ENCODE data around the gene GARIN3. TPM values are rescaled to one million over a fixed set of nuclear protein-coding genes. Genes with fewer than 3 reads are reported as not detected.

GARIN3 gene
- not detected for total RNA-seq

DNA sequence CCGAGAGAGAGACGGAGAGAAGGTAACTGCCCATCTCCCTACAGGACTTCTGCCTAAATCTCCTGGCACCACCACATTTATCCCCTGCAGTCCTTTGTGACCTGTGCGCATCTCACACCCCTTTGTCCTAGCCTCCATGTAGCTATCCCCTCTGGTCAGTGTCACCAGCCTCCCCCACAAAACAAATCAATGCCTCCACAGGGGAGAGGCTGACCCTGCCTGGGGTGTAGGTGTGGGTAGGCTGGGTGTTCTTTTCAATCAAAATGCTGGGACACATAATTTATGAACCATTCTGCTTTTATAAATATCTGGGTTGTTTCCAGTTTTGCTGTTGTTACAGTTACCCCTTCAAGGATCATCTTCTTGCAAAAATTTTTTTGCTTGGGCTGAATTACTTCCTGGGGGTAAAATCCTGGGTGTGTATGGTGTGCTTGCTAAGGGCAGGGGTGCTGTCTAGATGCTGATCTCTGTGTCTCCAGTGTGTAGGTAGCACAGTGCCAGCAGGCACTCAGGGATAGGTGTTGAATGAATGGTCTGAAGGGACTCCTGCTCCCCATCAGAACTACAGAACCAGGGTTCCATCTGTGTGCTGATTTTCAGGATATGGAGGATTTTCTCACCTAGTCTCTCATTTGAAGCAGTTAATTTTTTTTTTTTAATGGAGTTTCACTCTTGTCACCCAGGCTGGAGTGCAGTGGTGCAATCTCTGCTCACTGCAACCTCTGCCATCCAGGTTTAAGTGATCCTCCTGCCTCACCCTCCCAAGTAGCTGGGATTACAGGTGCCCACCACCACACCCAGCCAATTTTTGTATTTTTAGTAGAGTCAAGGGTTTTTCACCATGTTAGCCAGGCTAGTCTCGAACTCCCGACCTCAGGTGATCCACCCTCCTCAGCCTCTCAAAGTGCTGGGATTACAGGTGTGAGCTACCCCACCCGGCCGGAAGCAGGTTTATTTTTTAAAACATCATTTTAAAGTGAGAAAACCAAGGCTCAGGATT lies at the start of gene GARIN3:
GARIN3 (minus strand) TSS at position 51 of the 1,000 bp plus-strand sequence. CDS start 96 bp downstream, outside the sequence.
- WGBS, 2 donors = 68 to 72% methylated on average over 7 of the region's 7 CpGs
- H3K27ac ChIP-seq = no peak within 1 kb of the TSS
- no peaks in the 10 kb centered on the region for H3K27me3 ChIP-seq
- DNase-seq (no peak), ATAC-seq (no peak)
- H3K36me3 ChIP-seq (replicated peaks in 1 of 2; ENCODE audit: insufficient read depth in 1 of 2, low read depth in 2 of 2) = no peaks in the 10 kb centered on the region
- no peak for TF ChIP-seq POLR2A (IDR thresholded peaks at IDR 0.05)
- TF ChIP-seq, protein P1, sequence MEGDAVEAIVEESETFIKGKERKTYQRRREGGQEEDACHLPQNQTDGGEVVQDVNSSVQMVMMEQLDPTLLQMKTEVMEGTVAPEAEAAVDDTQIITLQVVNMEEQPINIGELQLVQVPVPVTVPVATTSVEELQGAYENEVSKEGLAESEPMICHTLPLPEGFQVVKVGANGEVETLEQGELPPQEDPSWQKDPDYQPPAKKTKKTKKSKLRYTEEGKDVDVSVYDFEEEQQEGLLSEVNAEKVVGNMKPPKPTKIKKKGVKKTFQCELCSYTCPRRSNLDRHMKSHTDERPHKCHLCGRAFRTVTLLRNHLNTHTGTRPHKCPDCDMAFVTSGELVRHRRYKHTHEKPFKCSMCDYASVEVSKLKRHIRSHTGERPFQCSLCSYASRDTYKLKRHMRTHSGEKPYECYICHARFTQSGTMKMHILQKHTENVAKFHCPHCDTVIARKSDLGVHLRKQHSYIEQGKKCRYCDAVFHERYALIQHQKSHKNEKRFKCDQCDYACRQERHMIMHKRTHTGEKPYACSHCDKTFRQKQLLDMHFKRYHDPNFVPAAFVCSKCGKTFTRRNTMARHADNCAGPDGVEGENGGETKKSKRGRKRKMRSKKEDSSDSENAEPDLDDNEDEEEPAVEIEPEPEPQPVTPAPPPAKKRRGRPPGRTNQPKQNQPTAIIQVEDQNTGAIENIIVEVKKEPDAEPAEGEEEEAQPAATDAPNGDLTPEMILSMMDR (IDR thresholded peaks at IDR 0.05) = no peak
- H3K4me3 ChIP-seq = no peak within 1 kb of the TSS
- H3K4me1 ChIP-seq = no peaks in the 10 kb centered on the region
- intact Hi-C loops (cut with DNase I) = no loop called here
- H3K9me3 ChIP-seq = no peaks in the 10 kb centered on the region

DNA sequence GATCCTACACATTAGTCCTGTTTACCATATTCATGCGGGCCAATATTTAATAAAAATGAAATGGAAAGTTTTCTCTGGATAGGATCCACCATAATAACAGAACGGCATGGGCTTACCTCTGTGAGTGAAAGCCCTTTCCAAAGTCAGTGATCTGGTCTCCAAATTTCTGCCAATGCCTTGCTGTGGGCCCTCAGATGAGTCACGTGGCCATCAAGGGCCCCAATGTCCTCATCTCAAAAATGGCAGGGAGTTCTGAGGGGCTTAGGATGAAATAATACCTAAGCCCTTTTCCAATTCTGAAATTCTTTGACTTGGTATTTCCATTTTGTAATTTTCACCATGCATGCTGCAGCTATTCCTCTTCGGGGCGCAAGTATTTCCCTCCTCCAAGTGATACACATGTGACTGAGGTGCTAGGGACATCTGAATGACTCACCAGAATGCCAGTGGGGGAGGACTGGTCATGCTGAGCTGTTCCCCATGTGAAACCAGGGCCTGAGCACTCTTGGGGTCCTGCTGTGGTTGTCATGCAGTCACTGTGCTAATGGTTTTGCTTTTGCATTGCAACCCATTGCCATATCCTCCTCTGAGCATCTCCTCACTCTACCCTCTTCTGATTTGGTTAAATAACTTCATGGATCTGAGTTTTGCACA lies 49.6 kb upstream of the GARIN3 start:
- no peak for ATAC-seq
- intact Hi-C loops (cut with DNase I) = no loop called here
- TF ChIP-seq, protein P1 (IDR thresholded peaks at IDR 0.05) = no peak
- TF ChIP-seq POLR2A (IDR thresholded peaks at IDR 0.05) = no peak
- Histone ChIP-seq H3K27ac (no peak overlapping the region), H3K9me3 (no peaks in the 10 kb centered on the region), H3K4me3 (no peak overlapping the region), H3K27me3 (no peaks in the 10 kb centered on the region), H3K4me1 (no peaks in the 10 kb centered on the region), H3K36me3 (replicated peaks in 1 of 2; ENCODE audit: insufficient read depth in 1 of 2, low read depth in 2 of 2) (no peaks in the 10 kb centered on the region)
- 70 to 75% methylated on average over 5 of the region's 5 CpGs for WGBS, 2 donors
- no peak for DNase-seq

DNA sequence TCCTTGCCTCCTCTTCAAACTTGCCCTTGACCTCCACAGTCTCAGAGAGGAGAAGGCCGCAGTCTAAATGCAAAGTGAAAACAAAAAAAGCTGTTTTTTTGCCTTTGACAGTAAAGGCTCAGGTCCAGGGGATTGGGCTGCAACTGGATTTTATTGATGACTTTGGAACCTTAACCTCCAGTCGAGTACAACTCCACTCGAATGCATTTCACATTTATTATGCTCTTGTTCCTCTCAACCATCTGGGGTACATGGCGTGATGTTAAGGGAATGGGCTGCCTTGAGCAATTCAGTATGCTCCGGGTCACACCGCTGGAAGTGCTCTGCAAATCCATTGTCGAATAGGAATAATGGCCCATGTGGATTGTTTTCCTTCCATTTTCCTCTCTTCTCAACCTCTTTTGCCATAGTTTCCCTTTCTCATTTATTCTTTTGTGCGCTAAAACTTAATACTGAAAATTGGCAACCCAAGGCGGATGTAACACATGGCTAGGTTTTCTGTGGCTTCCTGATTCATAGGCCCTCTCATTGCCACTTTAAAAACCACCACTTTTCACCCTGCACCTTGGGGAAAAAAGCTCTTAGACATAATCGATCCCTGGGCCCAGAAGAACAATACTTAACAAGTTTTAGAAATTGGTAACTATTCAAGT lies 48.9 kb upstream of the GARIN3 start:
- 70 to 75% methylated on average over 10 of the region's 10 CpGs for WGBS, 2 donors
- Histone ChIP-seq H3K9me3 (no peaks in the 10 kb centered on the region), H3K27me3 (no peaks in the 10 kb centered on the region), H3K27ac (no peak overlapping the region), H3K4me3 (no peak overlapping the region), H3K36me3 (replicated peaks in 1 of 2; ENCODE audit: insufficient read depth in 1 of 2, low read depth in 2 of 2) (no peaks in the 10 kb centered on the region), H3K4me1 (no peaks in the 10 kb centered on the region)
- no peak for TF ChIP-seq POLR2A (IDR thresholded peaks at IDR 0.05)
- TF ChIP-seq, protein P1 (IDR thresholded peaks at IDR 0.05) = no peak
- intact Hi-C loops (cut with DNase I) = no loop called here
- ATAC-seq = no peak
- DNase-seq = no peak

DNA sequence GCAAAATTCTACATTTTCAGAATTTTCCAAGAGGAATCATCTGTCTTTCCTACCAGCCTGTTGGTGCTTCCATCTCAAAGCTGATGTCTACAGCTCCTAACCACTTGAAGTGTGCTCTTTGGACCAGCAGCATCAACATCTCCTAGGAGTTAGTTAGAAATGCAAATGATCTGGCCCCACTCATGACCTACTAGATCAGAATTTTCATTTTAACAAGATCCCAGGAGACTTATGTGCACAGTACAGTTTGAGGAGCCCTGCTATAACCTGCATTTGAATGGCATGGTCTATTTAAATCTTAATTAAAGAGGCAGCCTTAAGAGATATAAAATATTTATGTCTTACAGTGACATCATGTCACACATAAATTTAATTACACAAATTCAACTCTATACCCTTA lies 48.4 kb upstream of the GARIN3 start:
- Histone ChIP-seq H3K27me3 (no peaks in the 10 kb centered on the region), H3K4me3 (no peak overlapping the region), H3K9me3 (no peaks in the 10 kb centered on the region), H3K36me3 (replicated peaks in 1 of 2; ENCODE audit: insufficient read depth in 1 of 2, low read depth in 2 of 2) (no peaks in the 10 kb centered on the region), H3K4me1 (no peaks in the 10 kb centered on the region), H3K27ac (no peak overlapping the region)
- intact Hi-C loops (cut with DNase I) = no loop called here
- no peak for DNase-seq
- ATAC-seq = no peak
- TF ChIP-seq, protein P1 (IDR thresholded peaks at IDR 0.05) = no peak
- no peak for TF ChIP-seq POLR2A (IDR thresholded peaks at IDR 0.05)

Measured in body of pancreas (tissue), 4 donors.